GM12878 (cell line): ENCODE results near the gene ZDHHC22. TPM values are rescaled to one million over a fixed set of nuclear protein-coding genes. Genes with fewer than 3 reads are reported as not detected.

ENCODE experiments used
- ATAC-seq: fragments of 200-7000 bp; cut with Tn5 transposase; 3 replicates; pipeline ENCODE4 v1.9.1; 2020; ENCODE audit warnings: mild to moderate bottlenecking, moderate library complexity
- BruUV-seq: library from RNA; stranded (reverse); fragments of 400-500 nt; replicated peaks from 2 replicates; lab custom pipeline; 2021; lab: Mats Ljungman, UMichigan
- CTCF ChIA-PET: fragments of 300-600 bp; sonication (Branson Sonifier 250); formaldehyde crosslinking; extraction: SDS; loops from one replicate; lab custom pipeline; 2021; ENCODE audit warnings: inconsistent platforms; lab: Yijun Ruan, JAX
- POLR2A ChIA-PET: fragments of 350-600 bp; formaldehyde crosslinking; extraction: SDS; loops from one replicate; lab custom pipeline; 2021; ENCODE audit warnings: inconsistent platforms; lab: Charles Lee
- RAD21 ChIA-PET: fragments of 300-600 bp; sonication (Branson Sonifier 250); formaldehyde crosslinking; loops from one replicate; lab custom pipeline; 2023; ENCODE audit warnings: antibody characterized with exemption; ENCODE audit not compliant: unreplicated experiment; lab: Charles Lee
- SMC1A ChIA-PET: fragments of 300-600 bp; sonication (Branson Sonifier 250); formaldehyde crosslinking; loops from one replicate; lab custom pipeline; 2023; ENCODE audit not compliant: unreplicated experiment, uncharacterized antibody; lab: Charles Lee
- DNase-seq: peaks from one replicate; pipeline ENCODE4 v3.0.0-alpha.2; 2011; ENCODE audit warnings: low read depth, low spot score
- FAIRE-seq: peaks from 3 replicates; lab custom pipeline; 2011; peaks lifted over from hg19 to GRCh38; lab: Jason Lieb, UNC
- H2AFZ ChIP-seq: 2 replicates; pipeline ENCODE4 v1.6.0; 2011; ENCODE audit warnings: low read depth, low read length, control low read depth; ENCODE audit not compliant: control insufficient read depth
- H3K27ac ChIP-seq: 2 replicates; pipeline ENCODE4 v1.5.1; 2011; ENCODE audit warnings: control low read depth; ENCODE audit not compliant: control insufficient read depth, insufficient read depth
- H3K27me3 ChIP-seq, 2 experiments: replicated peaks in 1 of 2; 2 replicates each; pipeline versions ENCODE4 v1.6.0 to v1.6.1; 2011; ENCODE audit warnings: low read length in 1 of 2; ENCODE audit not compliant: control insufficient read depth in 2 of 2, insufficient read depth in 2 of 2
- H3K36me3 ChIP-seq, 2 experiments: 2 replicates each; pipeline ENCODE4 v1.5.1; 2011; ENCODE audit warnings: low read length in 1 of 2; ENCODE audit not compliant: control insufficient read depth in 2 of 2, insufficient read depth in 2 of 2
- H3K4me1 ChIP-seq: 2 replicates; pipeline ENCODE4 v1.6.1; 2011; ENCODE audit warnings: mild to moderate bottlenecking, low read length, moderate library complexity, mixed read lengths; ENCODE audit not compliant: control insufficient read depth, insufficient read depth
- H3K4me2 ChIP-seq: 2 replicates; pipeline ENCODE4 v1.6.0; 2011; ENCODE audit warnings: control low read depth; ENCODE audit not compliant: control insufficient read depth, insufficient read depth
- H3K4me3 ChIP-seq: fragments of 200-600 bp; sonication (generic); 2 replicates; pipeline ENCODE4 v1.5.1; 2016
- H3K79me2 ChIP-seq: 2 replicates; pipeline ENCODE4 v1.6.0; 2011; ENCODE audit warnings: low read length; ENCODE audit not compliant: control insufficient read depth, insufficient read depth
- H3K9ac ChIP-seq: 2 replicates; pipeline ENCODE4 v1.8.0; 2011; ENCODE audit warnings: low read length, control low read depth, mixed read lengths; ENCODE audit not compliant: control insufficient read depth, insufficient read depth
- H3K9me3 ChIP-seq: replicated peaks from 3 replicates; pipeline ENCODE4 v1.5.1; 2011; ENCODE audit warnings: mild to moderate bottlenecking, low read length; ENCODE audit not compliant: control insufficient read depth, insufficient read depth
- H4K20me1 ChIP-seq: 2 replicates; pipeline ENCODE4 v1.6.0; 2011; ENCODE audit not compliant: control insufficient read depth, insufficient read depth
- IKZF2 ChIP-seq, 2 experiments: fragments of 450-650 bp; IDR thresholded peaks; 2 replicates each; pipeline ENCODE4 v1.6.1; 2017; ENCODE audit warnings: mild to moderate bottlenecking in 2 of 2, moderate library complexity in 2 of 2
- SPI1 ChIP-seq: IDR thresholded peaks from 2 replicates; pipeline ENCODE4 v1.6.1; 2011; ENCODE audit warnings: low read depth, mild to moderate bottlenecking, low read length, moderate library complexity, borderline replicate concordance; ENCODE audit not compliant: insufficient read depth
- WGBS: methylation state at CpG from one replicate; pipeline ENCODE4 v1.1.6; 2016; ENCODE audit warnings: low lambda C conversion rate; ENCODE audit not compliant: insufficient replicate concordance, insufficient coverage; ENCODE audit errors: missing lambda C conversion rate; 5-methylcytosine and 5-hydroxymethylcytosine counted together
- in situ Hi-C: fragments of 300-500 bp; cut with MboI; formaldehyde crosslinking; loops from 9 replicates; pipeline ENCODE4 v1.14.3; 2018; ENCODE audit warnings: mixed read lengths
- intact Hi-C: fragments of 100-400 bp; cut with micrococcal nuclease; formaldehyde crosslinking; loops from one replicate; pipeline ENCODE4 v1.14.2; 2022; ENCODE audit not compliant: unreplicated experiment
- polyA plus RNA-seq, 11 experiments: library from polyadenylated mRNA; depleted of rRNA in 4 of 11; unstranded in 6 of 11; stranded (reverse) in 5 of 11; fragments of >200 nt; fragmentation: Nextera tagmentation in 4 of 11; fragmentation: Illumina TruSeq in 1 of 11; extraction: Ambion mirVana in 4 of 11; extraction: Trizol in 1 of 11; gene quantifications; 1 replicate in 1 of 11; 2 replicates in 10 of 11; pipeline versions ENCODE4 v1.2.1 to v1.2.3, GENCODE V29; 2011 to 2016; ENCODE audit warnings: inconsistent platforms in 2 of 11, missing spikeins in 2 of 11, low read depth in 1 of 11
- total RNA-seq, 4 experiments: library from RNA; depleted of rRNA in 3 of 4; stranded (reverse); fragments of >200 nt in 3 of 4; fragmentation: Illumina TruSeq in 1 of 4; extraction: Trizol in 1 of 4; gene quantifications; 2 replicates each; pipeline versions ENCODE4 v1.2.1 to v1.2.3, GENCODE V29; 2013 to 2021
- TF ChIP-seq, protein P1 (sequence below): fragments of 450-650 bp; IDR thresholded peaks from 2 replicates; pipeline ENCODE4 v1.6.1; 2017; ENCODE audit warnings: mild to moderate bottlenecking, moderate library complexity
- TF ChIP-seq, protein P2 (sequence below): fragments of 450-650 bp; IDR thresholded peaks from 2 replicates; pipeline ENCODE4 v1.6.1; 2018; ENCODE audit warnings: mild to moderate bottlenecking, low read depth, moderate library complexity; ENCODE audit not compliant: partially characterized antibody
- TF ChIP-seq, protein P3 (sequence below): fragments of 450-650 bp; IDR thresholded peaks from 2 replicates; pipeline ENCODE4 v1.6.1; 2017; ENCODE audit warnings: antibody characterized with exemption, mild to moderate bottlenecking, moderate library complexity

ZDHHC22 gene
- total and polyA plus RNA-seq, 10 of the 15 experiments (the other 5 are each of a cell fraction or from before 2014, with no cell fraction given) = 0.06 TPM; not detected in 9

DNA sequence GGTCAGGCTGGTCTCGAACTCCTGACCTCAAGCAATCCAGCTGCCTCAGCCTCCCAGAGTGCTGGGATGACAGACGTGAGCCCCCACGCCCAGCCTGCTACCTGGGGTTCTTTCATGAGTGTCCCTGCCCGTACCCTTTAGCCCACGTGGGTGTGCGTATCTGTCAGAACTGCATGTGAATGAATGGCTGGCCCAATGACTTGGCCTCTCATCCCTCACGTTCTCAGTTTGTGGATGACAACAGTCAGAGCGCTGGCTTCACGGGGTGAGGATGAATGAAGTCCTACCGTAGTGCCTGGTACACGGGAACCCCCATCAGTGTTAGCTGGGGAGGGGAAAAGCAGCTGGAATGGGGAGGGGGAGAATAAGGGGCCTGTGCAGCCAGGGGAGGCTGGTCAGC, 16.1 kb upstream of the ZDHHC22 start (continued):
- TF ChIP-seq, protein P1, sequence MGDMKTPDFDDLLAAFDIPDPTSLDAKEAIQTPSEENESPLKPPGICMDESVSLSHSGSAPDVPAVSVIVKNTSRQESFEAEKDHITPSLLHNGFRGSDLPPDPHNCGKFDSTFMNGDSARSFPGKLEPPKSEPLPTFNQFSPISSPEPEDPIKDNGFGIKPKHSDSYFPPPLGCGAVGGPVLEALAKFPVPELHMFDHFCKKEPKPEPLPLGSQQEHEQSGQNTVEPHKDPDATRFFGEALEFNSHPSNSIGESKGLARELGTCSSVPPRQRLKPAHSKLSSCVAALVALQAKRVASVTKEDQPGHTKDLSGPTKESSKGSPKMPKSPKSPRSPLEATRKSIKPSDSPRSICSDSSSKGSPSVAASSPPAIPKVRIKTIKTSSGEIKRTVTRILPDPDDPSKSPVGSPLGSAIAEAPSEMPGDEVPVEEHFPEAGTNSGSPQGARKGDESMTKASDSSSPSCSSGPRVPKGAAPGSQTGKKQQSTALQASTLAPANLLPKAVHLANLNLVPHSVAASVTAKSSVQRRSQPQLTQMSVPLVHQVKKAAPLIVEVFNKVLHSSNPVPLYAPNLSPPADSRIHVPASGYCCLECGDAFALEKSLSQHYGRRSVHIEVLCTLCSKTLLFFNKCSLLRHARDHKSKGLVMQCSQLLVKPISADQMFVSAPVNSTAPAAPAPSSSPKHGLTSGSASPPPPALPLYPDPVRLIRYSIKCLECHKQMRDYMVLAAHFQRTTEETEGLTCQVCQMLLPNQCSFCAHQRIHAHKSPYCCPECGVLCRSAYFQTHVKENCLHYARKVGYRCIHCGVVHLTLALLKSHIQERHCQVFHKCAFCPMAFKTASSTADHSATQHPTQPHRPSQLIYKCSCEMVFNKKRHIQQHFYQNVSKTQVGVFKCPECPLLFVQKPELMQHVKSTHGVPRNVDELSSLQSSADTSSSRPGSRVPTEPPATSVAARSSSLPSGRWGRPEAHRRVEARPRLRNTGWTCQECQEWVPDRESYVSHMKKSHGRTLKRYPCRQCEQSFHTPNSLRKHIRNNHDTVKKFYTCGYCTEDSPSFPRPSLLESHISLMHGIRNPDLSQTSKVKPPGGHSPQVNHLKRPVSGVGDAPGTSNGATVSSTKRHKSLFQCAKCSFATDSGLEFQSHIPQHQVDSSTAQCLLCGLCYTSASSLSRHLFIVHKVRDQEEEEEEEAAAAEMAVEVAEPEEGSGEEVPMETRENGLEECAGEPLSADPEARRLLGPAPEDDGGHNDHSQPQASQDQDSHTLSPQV = no peak
- TF ChIP-seq, protein P2, sequence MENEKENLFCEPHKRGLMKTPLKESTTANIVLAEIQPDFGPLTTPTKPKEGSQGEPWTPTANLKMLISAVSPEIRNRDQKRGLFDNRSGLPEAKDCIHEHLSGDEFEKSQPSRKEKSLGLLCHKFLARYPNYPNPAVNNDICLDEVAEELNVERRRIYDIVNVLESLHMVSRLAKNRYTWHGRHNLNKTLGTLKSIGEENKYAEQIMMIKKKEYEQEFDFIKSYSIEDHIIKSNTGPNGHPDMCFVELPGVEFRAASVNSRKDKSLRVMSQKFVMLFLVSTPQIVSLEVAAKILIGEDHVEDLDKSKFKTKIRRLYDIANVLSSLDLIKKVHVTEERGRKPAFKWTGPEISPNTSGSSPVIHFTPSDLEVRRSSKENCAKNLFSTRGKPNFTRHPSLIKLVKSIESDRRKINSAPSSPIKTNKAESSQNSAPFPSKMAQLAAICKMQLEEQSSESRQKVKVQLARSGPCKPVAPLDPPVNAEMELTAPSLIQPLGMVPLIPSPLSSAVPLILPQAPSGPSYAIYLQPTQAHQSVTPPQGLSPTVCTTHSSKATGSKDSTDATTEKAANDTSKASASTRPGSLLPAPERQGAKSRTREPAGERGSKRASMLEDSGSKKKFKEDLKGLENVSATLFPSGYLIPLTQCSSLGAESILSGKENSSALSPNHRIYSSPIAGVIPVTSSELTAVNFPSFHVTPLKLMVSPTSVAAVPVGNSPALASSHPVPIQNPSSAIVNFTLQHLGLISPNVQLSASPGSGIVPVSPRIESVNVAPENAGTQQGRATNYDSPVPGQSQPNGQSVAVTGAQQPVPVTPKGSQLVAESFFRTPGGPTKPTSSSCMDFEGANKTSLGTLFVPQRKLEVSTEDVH = no peak
- TF ChIP-seq SPI1 = no peak

- FAIRE-seq (no peak), DNase-seq (no peak), ATAC-seq (no peak)
- no peaks in the 10 kb centered on the region for H3K9me3 ChIP-seq
- no peak overlapping the region for H2AFZ ChIP-seq
- ChIA-PET POLR2A (no interaction called here), SMC1A (interaction anchor here (0.8 to 4.5 kb wide), 2 partner anchors 59 to 160 kb away, joined by 3 to 45 read pairs; no protein-coding TSS in a partner anchor), CTCF (interaction anchor here (0.6 to 7.7 kb wide), 4 partner anchors 13 to 255 kb away, joined by 3 to 159 read pairs (median 38); partner anchors contain the start of gene ZDHHC22), RAD21 (no interaction called here)
- 0% methylated on average over 2 of the region's 2 CpGs for WGBS
- H3K4me1 ChIP-seq = no peaks in the 10 kb centered on the region
- H3K27ac ChIP-seq = no peak overlapping the region
- no peak overlapping the region for H3K4me3 ChIP-seq
- H3K9ac ChIP-seq = no peak overlapping the region
- in situ Hi-C loops (no loop called here), intact Hi-C loops (loop anchor here (10.0 kb wide), 1 partner anchor 390 kb away; no protein-coding TSS in a partner anchor)
- no peak overlapping the region for H3K4me2 ChIP-seq
- BruUV-seq = no TSS peak
- no peaks in the 10 kb centered on the region for H3K36me3 ChIP-seq
- H3K27me3 ChIP-seq = no peaks in the 10 kb centered on the region; a peak in 1 of 4 replicates
- H3K79me2 ChIP-seq = no peaks in the 10 kb centered on the region
- no peaks in the 10 kb centered on the region for H4K20me1 ChIP-seq
- no peak for TF ChIP-seq IKZF2 (IDR thresholded peaks at IDR 0.05)
- TF ChIP-seq, protein P1 = no peak
- TF ChIP-seq, protein P3, sequence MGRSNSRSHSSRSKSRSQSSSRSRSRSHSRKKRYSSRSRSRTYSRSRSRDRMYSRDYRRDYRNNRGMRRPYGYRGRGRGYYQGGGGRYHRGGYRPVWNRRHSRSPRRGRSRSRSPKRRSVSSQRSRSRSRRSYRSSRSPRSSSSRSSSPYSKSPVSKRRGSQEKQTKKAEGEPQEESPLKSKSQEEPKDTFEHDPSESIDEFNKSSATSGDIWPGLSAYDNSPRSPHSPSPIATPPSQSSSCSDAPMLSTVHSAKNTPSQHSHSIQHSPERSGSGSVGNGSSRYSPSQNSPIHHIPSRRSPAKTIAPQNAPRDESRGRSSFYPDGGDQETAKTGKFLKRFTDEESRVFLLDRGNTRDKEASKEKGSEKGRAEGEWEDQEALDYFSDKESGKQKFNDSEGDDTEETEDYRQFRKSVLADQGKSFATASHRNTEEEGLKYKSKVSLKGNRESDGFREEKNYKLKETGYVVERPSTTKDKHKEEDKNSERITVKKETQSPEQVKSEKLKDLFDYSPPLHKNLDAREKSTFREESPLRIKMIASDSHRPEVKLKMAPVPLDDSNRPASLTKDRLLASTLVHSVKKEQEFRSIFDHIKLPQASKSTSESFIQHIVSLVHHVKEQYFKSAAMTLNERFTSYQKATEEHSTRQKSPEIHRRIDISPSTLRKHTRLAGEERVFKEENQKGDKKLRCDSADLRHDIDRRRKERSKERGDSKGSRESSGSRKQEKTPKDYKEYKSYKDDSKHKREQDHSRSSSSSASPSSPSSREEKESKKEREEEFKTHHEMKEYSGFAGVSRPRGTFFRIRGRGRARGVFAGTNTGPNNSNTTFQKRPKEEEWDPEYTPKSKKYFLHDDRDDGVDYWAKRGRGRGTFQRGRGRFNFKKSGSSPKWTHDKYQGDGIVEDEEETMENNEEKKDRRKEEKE = no peak
These were observed 13.5 kb upstream of the ZDHHC22 start for GRCh38 chr14:77155083-77155482.
